ENCODE measurements around the gene ALOX15.

Gene ALOX15

DNA sequence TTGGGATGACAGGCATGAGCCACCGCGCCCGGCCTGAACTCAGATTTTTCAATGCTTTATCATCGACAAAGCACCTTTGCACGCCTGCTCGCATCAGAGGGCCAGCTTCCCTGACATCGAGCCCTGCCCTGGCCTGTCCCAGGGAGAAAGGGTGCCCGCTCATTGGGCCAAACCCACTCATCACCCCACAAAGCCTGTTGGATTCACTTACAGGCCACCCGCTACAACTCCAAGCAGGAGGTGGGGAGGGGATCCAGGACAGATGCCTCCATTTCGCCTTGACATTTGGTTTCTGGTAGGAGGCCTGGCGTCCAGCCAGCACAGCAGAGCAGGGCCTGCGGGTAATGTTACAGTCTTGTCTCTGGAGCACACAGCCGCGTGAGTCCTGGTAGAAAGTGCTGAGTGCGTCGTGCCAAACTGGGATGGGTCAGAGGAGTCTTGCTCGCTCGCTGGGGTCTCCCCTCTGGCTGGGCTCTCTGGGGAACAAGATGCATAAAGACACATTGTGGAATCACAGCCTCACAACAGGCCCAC lies 37.3 kb downstream of the ALOX15 start:
- DNase-seq (ENCODE audit: extremely low read depth, insufficient read length), result no peak
- no peaks in the 10 kb centered on the region for H3K36me3 ChIP-seq (ENCODE audit: control insufficient read depth, insufficient read depth, low read length)
- H3K27me3 ChIP-seq (replicated peaks; ENCODE audit: control insufficient read depth, insufficient read depth, low read length), result peaks cover 2% of the 10 kb centered on the region; the same call in 1 of the 2 replicates
- H3K4me3 ChIP-seq (replicated peaks; ENCODE audit: low read depth, low read length), result no peak overlapping the region
- TF ChIP-seq, protein P1, sequence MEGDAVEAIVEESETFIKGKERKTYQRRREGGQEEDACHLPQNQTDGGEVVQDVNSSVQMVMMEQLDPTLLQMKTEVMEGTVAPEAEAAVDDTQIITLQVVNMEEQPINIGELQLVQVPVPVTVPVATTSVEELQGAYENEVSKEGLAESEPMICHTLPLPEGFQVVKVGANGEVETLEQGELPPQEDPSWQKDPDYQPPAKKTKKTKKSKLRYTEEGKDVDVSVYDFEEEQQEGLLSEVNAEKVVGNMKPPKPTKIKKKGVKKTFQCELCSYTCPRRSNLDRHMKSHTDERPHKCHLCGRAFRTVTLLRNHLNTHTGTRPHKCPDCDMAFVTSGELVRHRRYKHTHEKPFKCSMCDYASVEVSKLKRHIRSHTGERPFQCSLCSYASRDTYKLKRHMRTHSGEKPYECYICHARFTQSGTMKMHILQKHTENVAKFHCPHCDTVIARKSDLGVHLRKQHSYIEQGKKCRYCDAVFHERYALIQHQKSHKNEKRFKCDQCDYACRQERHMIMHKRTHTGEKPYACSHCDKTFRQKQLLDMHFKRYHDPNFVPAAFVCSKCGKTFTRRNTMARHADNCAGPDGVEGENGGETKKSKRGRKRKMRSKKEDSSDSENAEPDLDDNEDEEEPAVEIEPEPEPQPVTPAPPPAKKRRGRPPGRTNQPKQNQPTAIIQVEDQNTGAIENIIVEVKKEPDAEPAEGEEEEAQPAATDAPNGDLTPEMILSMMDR (IDR thresholded peaks at IDR 0.05; ENCODE audit: insufficient read depth, low read length, poor library complexity, severe bottlenecking), result no peak

DNA sequence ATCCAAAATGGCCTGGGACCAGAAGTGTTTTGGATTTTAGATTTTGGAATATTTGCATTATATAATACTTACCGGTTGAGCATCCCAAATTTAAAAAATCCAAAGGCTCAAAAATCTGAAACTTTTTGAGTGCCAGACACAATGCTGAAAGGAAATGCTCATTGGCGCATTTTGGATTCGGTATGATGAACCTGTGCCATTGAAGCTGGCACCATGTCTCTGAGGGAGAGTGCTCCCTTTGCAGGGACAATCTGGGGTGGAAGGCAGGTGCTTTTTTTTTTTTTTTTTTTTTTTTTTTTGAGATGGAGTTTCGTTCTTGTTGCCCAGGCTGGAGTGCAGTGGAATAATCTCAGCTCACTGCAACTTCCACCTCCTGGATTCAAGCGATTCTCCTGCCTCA lies 39.4 kb downstream of the ALOX15 start:
- DNase-seq (ENCODE audit: extremely low read depth, insufficient read length), result no peak
- Histone ChIP-seq H3K4me3 (replicated peaks; ENCODE audit: low read depth, low read length) (no peak overlapping the region), H3K27me3 (replicated peaks; ENCODE audit: control insufficient read depth, insufficient read depth, low read length) (no peaks in the 10 kb centered on the region), H3K36me3 (ENCODE audit: control insufficient read depth, insufficient read depth, low read length) (no peaks in the 10 kb centered on the region)
- TF ChIP-seq, protein P1 (IDR thresholded peaks at IDR 0.05; ENCODE audit: insufficient read depth, low read length, poor library complexity, severe bottlenecking), result no peak

DNA sequence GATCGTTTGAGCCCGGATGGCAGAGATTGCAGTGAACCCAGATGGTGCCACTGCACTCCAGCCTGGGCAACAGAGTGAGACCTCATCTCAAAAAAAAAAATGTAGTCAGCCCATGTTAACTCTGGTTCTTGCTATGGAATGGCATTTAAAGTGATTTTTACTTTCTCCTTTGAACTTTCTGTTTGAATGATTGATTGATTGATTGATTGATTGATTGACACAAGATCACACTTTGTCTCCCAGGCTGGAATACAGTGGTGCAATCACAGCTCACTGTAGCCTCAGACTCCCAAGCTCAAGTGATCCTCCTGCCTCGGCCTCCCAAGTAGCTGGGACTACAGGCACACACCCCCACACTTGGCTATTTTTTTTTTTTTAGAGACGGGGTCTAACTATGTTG lies 40.2 kb downstream of the ALOX15 start:
- DNase-seq (ENCODE audit: extremely low read depth, insufficient read length), result no peak
- no peaks in the 10 kb centered on the region for H3K27me3 ChIP-seq (replicated peaks; ENCODE audit: control insufficient read depth, insufficient read depth, low read length)
- no peaks in the 10 kb centered on the region for H3K36me3 ChIP-seq (ENCODE audit: control insufficient read depth, insufficient read depth, low read length)
- TF ChIP-seq, protein P1 (IDR thresholded peaks at IDR 0.05; ENCODE audit: insufficient read depth, low read length, poor library complexity, severe bottlenecking), result no peak
- no peak overlapping the region for H3K4me3 ChIP-seq (replicated peaks; ENCODE audit: low read depth, low read length)

DNA sequence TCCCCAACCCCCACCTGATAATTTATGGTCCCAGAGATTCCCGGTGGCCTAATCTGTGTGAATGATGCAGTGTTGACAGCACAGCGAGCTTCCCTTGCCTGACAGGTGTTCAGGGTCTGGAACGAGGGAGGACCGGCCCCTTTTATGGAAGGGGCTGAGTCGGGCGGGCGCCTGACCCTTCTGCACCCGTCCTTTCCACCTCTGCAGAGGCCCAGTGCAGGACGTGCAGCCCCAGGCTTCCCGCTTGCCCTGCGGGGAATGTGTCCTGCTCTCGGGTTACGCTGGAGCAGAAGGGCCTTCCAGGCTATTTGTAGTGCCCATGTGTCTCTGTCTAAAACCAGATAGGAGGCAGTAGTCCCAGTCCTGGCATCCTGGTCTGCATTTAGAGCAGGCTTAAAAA lies 40.9 kb downstream of the ALOX15 start:
- TF ChIP-seq, protein P1 (IDR thresholded peaks at IDR 0.05; ENCODE audit: insufficient read depth, low read length, poor library complexity, severe bottlenecking), result no peak
- DNase-seq (ENCODE audit: extremely low read depth, insufficient read length), result no peak
- no peaks in the 10 kb centered on the region for H3K36me3 ChIP-seq (ENCODE audit: control insufficient read depth, insufficient read depth, low read length)
- H3K27me3 ChIP-seq (replicated peaks; ENCODE audit: control insufficient read depth, insufficient read depth, low read length), result no peaks in the 10 kb centered on the region
- no peak overlapping the region for H3K4me3 ChIP-seq (replicated peaks; ENCODE audit: low read depth, low read length)

DNA sequence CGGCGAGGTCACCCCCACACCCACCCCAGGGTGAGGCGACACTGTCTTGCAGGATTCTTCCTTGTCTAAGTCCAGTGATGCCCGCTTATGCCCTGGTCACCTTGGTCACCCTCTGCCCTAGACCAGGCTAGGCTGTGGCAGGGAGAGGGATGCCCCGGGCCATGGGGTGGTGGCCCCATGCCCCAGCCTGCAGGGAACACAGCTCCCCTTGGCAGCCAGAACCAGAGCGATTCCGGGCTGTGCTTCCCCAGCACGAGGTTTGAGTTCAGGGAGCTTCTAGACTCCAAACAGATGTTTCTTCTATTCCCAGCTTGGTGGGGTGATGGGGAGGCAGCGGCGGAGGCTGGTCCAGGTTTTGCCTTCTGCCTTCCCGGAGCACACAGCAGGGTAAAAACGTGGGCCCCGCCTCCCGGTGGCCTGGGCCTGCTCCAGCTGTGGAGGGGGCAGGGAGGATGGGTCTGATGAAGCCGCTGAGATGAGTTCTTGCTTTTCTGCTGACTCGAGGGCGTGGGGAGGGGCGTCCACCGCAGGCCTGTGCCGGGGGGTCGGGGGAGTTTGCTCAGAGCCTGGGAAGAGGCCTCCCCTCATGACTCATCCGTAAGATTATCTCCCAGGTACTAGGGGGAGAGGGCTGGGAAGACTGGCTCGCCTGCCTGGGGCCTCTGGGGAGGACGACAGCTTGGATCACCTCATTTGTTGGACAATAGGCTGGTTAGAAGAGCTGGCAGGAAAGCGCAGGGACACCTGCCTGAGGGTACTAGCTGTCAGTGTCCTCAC lies 41.8 kb downstream of the ALOX15 start:
- no peaks in the 10 kb centered on the region; the same call in none of the 2 replicates for H3K27me3 ChIP-seq (replicated peaks; ENCODE audit: control insufficient read depth, insufficient read depth, low read length)
- H3K36me3 ChIP-seq (ENCODE audit: control insufficient read depth, insufficient read depth, low read length), result no peaks in the 10 kb centered on the region
- H3K4me3 ChIP-seq (replicated peaks; ENCODE audit: low read depth, low read length), result no peak overlapping the region
- TF ChIP-seq, protein P1 (IDR thresholded peaks at IDR 0.05; ENCODE audit: insufficient read depth, low read length, poor library complexity, severe bottlenecking), result no peak
- no peak for DNase-seq (ENCODE audit: extremely low read depth, insufficient read length)
